HG02852 (cell line): ENCODE data around the gene MRPL38.

Source experiments
- ATAC-seq: cut with Tn5 transposase; IDR thresholded peaks from one replicate; pipeline ENCODE4 v1.9.1; 2021; ENCODE audit warnings: mild to moderate bottlenecking, moderate library complexity; ENCODE audit not compliant: unreplicated experiment

MRPL38 gene

GRCh38 chr17:75920045-75920560 is 15.4 kb upstream of the MRPL38 start:
- ATAC-seq = no peak

GRCh38 chr17:75919611-75920010 is 14.9 kb upstream of the MRPL38 start:
- no peak for ATAC-seq

- no peak for ATAC-seq
Observed at GRCh38 chr17:75917917-75918445, 13.3 kb upstream of the MRPL38 start.

GRCh38 chr17:75917141-75917916 is 12.6 kb upstream of the MRPL38 start:
- ATAC-seq = no peak

- no peak for ATAC-seq
Observed at GRCh38 chr17:75915268-75915667, 10.6 kb upstream of the MRPL38 start.

- ATAC-seq = no peak
Observed at GRCh38 chr17:75914643-75915267, 10.1 kb upstream of the MRPL38 start.

GRCh38 chr17:75913537-75914210 is 9.0 kb upstream of the MRPL38 start:
- no peak for ATAC-seq

GRCh38 chr17:75910699-75911098 is 6.0 kb upstream of the MRPL38 start:
- no peak for ATAC-seq

GRCh38 chr17:75909812-75910274 is 5.2 kb upstream of the MRPL38 start:
- ATAC-seq = no peak

- ATAC-seq = no peak
Observed at GRCh38 chr17:75909051-75909811, 4.5 kb upstream of the MRPL38 start.

GRCh38 chr17:75908201-75908600 is 3.5 kb upstream of the MRPL38 start:
- no peak for ATAC-seq

GRCh38 chr17:75906143-75906884 is 1.6 kb upstream of the MRPL38 start:
- ATAC-seq = no peak

GRCh38 chr17:75902406-75902805 is 2.3 kb downstream of the MRPL38 start:
- no peak for ATAC-seq

- ATAC-seq = no peak
Observed at GRCh38 chr17:75901727-75902126, 3.0 kb downstream of the MRPL38 start.

GRCh38 chr17:75900691-75901533 is 3.8 kb downstream of the MRPL38 start:
- ATAC-seq = no peak

- ATAC-seq = no peak
Observed at GRCh38 chr17:75899767-75900468, 4.8 kb downstream of the MRPL38 start.

GRCh38 chr17:75899353-75899752 is 5.3 kb downstream of the MRPL38 start:
- no peak for ATAC-seq

- ATAC-seq = no peak
Observed at GRCh38 chr17:75898791-75899190, 5.9 kb downstream of the MRPL38 start.
